Ramos (cell line): ENCODE measurements around the gene MED15.

Source experiments
- in situ Hi-C: fragments of 300-500 bp; cut with MboI; formaldehyde crosslinking; loops from one replicate; pipeline ENCODE4 v1.14.3; 2022; ENCODE audit warnings: low sequenced_read_pairs; ENCODE audit not compliant: unreplicated experiment

MED15 gene

DNA sequence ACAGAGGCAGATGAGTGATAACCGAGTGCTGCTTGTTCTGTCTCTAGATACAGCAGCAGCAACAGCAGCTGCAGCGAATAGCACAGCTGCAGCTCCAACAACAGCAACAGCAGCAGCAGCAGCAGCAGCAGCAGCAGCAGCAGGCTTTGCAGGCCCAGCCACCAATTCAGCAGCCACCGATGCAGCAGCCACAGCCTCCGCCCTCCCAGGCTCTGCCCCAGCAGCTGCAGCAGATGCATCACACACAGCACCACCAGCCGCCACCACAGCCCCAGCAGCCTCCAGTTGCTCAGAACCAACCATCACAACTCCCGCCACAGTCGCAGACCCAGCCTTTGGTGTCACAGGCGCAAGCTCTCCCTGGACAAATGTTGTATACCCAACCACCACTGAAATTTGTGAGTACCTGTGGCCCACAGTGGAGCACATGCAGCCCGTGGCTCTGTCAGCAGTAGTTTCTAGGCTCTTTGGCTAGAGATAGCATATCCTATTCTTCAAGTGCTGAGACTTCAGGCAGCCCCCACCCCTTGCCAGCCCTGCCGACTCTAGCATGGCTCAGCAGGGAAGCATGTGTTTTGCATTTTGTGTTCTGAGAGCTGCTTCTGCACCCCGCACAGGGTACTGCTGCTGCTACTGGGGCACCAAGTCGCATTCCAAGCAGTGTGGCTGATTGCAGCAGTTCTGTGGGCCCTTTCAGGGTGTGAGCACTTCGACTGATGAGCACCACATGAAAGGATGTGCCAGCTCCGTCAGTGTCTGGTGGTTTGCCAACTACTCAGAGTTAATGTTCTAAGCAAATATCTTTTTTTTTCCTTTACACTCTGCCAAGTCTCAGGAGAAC is 59.2 kb downstream of the MED15 start:
- in situ Hi-C loops: no loop called here

DNA sequence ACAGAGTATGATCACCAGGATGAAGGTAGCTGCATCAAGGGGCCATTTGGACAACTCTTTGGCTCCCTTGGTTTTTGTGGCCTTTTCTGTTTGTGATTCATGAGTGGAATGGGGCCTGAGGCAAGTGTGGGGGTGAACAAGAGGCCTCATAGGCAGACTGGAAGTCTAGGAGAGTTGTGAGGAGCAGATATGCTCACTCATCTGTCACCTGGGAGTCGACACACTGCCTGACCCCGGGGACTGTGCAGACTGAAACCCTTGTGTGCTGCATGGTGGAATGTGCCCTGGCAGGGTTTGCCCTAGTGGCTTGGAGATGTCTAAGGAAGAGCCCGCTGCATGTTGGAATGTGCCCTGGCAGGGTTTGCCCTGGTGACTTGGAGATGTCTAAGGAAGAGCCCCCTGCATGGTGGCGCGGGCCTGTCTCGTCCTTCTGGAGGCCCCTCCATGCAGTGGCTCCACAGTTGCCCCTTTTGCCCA is 60.0 kb downstream of the MED15 start:
- in situ Hi-C loops: no loop called here

DNA sequence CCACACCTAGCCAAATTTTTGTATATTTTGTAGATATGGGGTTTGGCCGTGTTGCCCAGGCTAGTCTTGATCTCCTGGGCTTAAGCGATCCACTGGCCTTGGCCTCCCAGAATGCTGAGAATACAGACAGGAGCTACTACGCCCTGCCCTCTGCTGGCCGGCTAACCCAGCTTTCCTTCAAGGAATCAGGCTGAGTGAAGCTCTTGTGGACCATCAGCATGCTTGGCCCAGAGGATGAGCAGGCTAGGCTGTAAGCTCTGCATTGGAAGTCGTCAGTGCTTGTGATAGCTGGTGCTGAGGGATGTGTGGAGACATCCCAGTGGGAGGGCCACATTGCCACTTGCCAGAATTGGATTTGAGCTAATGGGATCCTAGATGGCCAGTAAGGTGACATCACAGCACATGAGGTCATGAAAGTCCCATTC is 60.6 kb downstream of the MED15 start:
- in situ Hi-C loops: no loop called here

DNA sequence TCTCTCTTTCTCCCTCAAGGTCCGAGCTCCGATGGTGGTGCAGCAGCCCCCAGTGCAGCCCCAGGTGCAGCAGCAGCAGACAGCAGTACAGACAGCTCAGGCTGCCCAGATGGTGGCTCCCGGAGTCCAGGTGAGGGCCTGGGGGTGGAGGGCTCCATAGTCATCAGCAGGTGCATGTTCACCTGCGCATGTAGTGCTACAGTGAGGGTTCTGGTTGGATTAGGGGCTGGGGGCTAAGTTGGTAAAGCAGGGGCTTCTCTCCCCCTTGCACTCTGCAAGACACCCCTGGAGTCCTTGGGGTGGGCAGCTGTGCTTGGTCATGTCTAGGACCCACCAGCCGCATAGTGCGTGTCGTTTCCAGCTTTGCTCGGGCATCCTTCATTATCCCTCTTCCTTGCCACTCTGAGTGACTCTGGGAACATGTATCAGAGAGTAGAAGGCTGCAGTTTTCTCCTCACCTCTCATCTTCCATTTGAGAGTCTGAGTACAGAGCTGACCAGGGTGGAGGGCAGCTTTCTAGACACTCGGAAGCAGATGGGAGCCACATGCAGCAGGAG is 61.2 kb downstream of the MED15 start:
- in situ Hi-C loops: no loop called here

DNA sequence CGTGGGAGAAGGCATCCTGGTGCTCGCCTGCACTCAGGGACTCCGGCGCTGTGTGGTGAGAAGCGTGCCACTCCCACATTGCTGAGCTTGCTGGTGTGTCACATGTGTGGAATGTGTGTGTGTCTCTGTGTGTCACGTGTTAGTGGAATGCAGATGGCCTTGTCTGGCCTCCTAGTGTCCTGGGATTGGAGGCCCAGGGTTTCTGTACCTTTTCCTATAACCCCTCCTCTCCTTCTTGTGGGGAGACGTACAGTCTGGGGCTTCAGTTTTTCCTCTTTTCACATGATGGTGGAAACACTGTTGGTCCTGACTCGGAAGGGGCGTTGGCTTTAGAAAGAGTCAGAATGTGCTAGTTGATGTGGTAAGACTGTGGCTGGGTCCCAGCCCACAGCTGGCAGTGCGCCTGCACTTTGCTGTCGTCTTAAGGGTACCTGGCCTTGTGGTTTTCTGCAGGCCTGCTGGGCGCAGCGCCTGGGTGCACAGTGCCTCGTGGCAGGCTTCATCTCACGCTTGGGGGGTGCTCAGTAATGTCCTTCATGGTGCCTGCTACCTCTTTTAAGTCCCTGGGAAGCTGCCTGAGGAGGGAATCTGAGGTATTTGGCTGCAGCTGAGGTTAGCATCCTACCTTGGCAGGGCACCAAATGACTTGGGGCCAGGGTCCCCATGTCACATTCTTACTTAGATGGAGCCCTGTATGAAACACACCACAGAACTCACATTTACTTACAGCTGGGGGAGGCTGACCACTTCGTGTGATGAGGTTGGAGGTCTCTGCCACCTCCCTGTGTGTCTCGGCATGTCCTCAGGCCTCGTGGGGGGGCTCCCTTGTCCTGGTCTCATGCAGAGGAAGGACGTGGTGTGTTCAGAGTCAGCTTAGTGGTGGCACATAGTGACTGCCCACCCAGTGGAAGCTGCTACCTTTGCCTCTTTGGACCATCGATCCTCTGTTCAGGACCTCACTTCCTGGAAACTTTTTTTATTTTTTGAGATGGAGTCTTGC is 61.9 kb downstream of the MED15 start:
- in situ Hi-C loops: no loop called here

DNA sequence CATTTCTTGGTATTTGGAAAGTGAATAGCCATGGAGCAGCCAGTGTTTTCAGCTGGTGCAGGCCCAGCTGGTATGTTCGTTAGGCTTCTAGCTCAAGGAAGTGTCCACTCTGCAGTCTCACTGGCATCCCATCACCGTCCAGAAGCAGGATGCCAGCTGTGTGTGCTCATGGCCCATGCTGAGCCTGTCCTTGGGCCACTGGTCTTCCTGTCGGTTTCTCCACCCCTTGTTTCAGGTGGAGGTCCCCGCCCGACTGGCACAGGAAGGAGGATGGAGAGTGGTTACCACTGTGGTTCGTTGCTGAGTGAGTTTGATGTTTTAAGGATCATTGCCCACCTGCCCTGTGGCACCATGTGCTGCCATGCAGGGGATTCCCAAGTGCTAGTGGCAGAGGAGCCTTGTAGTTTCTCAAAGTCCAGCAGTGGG is 63.7 kb downstream of the MED15 start:
- in situ Hi-C loops: no loop called here

DNA sequence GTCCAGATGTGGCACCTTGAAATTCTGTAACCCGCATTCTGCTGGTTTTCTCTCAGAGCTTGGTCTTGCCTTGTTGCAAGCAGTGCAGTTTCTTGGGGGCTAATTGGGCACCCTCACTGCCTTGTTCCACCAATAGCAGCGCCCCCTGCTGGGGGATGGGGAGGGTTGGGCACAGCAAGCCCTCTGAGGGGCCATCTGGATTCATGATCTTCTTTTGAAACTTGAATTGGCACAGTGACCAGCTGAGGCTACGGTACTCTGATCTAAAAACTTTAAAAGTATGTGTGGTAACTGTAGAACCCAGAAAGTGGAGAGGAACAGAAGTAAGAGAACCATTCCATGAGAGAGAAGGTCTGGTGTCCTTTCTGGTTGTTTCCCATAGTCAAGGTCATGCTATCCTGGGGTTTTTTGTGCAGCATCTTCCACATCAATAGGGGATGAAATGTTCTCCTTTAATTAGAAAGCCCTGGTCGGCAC is 64.2 kb downstream of the MED15 start:
- in situ Hi-C loops: no loop called here

- in situ Hi-C loops: no loop called here
These were observed 64.9 kb downstream of the MED15 start for GRCh38 chr22:20572132-20572802.

- in situ Hi-C loops: no loop called here
These were observed 65.9 kb downstream of the MED15 start for GRCh38 chr22:20573176-20573832.

DNA sequence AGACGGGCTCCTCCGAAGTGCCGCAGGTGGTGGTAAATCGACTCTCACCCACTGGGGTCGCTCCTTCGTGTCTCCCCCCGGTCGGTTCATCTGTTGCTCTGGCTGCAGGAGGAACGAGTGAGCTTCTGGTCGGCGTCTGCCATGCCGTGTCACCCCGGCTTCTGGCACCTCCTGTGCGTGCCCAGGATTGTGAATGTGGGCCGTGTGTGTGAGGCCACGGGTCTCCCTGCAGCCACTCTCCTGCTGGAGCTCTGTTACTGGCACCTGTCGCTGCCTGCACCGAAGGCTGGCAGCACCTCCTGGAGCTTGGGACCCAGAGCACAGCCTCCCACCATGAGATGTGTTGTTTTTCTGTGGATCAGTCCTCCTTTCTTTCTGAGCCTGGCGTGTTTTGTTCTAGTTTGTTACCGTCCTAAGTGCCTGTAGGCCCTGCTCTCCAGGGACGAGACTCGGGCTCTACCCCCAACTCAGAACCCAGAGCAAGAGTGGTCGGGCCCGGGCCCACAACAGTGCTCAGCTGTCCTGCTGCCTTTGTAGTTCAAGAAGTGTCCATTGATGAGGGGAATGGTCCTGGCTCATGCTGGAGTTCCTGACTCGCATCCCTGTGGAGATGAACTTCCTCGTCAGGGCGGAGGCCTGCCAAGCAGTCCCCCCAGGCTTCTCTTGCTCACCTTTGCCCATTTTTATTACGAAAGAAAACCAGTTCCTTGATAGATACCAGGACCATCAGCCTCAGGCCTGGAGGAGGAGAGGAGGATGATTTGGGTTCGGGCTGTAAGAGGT is 66.6 kb downstream of the MED15 start:
- in situ Hi-C loops: no loop called here

DNA sequence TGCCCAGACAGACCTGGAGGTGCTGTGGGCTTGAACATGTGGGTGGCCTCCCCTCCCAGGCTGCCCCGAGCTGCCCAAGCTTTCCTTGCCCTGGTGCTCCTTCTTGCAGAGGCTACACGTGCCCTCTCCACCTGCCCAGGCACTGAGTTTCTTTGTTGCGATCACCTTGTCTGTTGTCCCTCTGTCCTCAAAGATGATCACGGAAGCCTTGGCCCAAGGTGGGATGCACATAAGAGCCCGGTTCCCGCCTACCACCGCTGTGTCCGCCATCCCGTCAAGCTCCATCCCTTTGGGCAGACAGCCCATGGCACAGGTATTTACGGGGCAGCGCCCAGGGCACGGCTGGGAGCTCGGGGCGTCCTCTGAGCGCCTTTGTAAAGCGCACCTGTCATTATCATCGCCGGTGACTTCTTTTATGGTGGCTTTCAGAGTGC is 67.5 kb downstream of the MED15 start:
- in situ Hi-C loops: no loop called here

DNA sequence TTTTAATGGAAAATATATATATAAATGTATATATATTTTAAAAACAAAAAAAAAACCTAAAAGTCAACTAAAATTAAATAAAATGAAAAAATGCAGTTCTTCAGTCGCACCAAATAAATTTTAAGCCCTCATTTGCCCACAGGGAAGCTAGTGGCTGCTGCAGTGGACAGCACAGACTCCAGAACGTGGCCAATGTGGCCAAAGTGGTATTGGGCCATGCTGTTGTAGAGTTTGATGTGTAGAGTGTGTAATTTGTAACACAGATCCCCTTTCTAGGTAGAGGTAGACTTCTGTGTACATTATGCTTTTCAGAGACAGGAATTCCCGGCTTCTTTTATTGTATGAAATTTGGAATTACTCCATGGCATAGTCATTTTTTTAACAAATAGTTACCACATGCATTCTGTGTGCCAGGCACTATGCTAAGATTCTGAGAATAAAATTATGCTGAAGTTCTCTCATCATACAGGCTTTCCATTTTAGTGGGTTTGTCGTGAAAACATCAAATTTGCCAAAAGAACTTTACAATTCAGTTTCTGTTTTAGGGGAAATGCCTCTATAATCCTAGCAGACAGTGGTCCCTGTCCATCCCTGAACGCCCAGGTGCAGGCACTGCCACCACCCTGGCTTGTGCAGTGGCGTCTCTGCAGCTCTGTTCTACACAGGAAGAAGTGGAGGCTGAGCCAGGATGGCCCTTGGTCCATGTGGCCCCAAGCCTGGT is 68.5 kb downstream of the MED15 start:
- in situ Hi-C loops: no loop called here

- in situ Hi-C loops: no loop called here
These were observed 69.0 kb downstream of the MED15 start for GRCh38 chr22:20576445-20576816.

DNA sequence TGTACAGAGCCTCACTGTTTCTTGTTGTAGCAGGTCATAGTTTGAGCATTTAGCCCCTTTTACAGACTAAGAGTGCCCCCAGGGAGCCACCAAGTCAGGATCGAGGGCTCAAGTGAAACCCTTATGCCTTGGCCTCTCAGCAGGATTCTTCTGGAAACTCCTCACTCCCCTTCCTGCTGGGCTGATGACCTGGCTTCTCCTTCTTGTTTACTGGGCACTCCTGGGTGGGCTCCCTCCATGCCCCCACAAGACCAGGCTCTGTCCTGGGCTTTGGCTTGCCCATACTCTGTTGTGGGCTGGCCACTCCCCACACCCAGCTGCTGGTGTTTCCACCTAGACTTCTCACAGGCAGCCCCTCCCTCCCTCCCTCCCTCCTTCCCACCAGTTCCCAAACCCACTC is 69.6 kb downstream of the MED15 start:
- in situ Hi-C loops: no loop called here

DNA sequence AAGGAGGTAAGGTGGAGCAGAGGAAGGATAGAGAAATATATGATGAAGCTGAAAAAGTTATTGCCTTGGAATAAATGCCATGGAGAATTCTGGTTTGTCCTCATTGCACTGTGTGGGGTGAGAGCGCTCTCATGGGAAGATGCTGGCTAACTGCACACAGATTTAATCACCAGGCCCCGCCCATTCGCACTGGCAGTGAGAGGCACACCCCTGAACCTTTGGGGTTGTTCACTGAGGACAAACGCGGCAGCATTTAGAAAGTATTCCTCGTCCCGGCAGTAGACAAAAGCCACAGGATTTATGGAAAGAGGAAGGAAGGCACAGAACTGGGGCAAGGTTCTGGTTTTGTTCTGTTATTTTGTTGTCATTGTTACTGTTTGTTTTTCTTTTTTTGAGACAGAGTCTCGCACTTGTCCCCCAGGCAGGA is 70.2 kb downstream of the MED15 start:
- in situ Hi-C loops: no loop called here

DNA sequence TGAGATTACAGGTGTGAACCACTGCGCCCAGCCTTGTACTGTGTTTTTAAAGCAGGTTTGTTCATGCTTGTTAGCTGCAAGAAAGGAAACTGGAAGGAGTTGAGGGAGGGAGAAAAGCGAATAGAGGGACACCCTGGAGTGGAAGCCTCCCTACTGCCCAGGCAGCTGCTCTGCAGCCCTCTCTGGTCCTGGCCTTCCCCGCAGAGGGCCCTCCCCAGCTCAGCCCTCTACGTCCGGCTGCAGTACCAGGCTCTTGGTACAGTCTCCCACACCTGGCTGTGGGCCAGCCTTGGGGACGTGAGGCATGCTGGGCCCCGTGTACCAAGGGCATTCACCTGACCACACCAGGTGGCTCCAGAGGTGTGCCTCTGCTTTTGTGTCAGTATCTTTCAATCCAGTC is 70.8 kb downstream of the MED15 start:
- in situ Hi-C loops: no loop called here

DNA sequence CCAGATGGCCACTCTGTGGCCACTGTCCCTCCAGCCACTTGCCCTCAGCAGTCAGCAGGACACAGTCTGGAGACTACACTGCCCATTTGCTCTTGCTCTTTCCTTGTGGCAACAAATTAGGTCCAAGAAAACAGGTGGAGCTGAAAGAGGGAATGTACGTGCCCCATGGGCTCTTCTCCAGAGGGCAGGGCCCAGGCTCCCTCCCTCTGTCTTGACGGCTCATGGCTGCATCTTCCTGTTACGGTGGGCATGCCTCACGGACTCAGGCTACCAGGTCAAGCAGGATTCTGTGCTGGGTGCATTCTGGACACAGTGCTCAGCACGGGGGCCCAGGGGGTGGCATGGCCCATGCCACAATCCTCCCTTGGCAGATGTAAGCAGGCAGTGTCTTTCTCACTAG is 71.3 kb downstream of the MED15 start:
- in situ Hi-C loops: no loop called here
